RWPE1 (cell line): Measurements from ENCODE around the gene IL6R.

Experiments used
- CTCF ChIA-PET: fragments of 350-600 bp; sonication (Branson Sonifier 250); formaldehyde crosslinking; extraction: SDS; loops from one replicate; lab custom pipeline; 2021; lab: Yijun Ruan, JAX
- POLR2A ChIA-PET: fragments of 400-600 bp; formaldehyde crosslinking; extraction: SDS; loops from one replicate; lab custom pipeline; 2020; ENCODE audit warnings: antibody characterized with exemption; ENCODE audit not compliant: low non-redundant PET; lab: Yijun Ruan, JAX
- DNase-seq: peaks from one replicate; pipeline ENCODE4 v3.0.0; 2012; ENCODE audit warnings: low spot score
- H3K27ac ChIP-seq: fragments of 450-650 bp; 2 replicates; pipeline ENCODE4 v1.5.1; 2017
- TF ChIP-seq, protein P1 (sequence below): fragments of 450-650 bp; conservative IDR thresholded peaks from 2 replicates; pipeline ENCODE4 v1.5.1; 2017; ENCODE audit warnings: low read depth, mild to moderate bottlenecking

The IL6R gene

DNA sequence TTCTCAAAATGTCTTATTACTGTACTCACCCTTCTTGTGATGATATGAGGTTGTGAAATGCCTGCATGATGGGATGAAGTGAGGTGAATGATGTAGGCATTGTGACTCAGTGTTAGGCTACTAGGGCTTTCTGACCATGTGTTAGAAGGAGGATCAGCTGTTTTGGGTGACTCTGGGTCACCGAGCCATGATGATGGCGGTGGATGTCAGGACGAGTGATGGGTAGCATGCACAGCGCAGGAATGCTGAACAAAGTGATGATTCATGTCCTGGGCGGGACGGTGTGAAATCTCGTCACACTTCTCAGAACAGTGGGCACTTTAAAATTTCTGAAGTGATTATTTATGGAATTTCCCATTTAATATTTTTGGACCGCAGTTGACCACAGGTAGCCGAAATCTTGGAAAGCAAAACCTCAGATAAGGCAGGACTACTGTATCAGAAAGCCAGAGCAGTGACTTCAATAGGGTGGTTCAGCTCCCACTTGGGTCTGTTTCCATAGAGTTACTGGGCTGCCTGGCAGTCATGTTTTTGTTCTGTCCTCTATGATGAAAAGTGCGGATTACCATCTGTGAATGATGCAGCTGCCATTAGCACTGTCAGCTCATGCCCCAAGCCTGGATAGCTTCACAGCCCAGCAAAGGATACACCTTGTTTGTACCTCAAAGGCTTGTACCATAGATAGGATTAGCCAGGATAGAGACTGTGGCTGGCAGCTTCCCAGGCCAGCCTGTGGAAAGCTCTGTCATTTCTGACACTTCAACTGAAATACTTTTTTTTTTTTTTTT, 26.6 kb downstream of the IL6R start:
- CTCF ChIA-PET: no interaction called here
- DNase-seq: peak; percentile 75
- POLR2A ChIA-PET: interaction anchor here (0.6 kb wide), 2 partner anchors 13 to 422 kb away, joined by 3 read pairs; no protein-coding TSS in a partner anchor
- TF ChIP-seq, protein P1, sequence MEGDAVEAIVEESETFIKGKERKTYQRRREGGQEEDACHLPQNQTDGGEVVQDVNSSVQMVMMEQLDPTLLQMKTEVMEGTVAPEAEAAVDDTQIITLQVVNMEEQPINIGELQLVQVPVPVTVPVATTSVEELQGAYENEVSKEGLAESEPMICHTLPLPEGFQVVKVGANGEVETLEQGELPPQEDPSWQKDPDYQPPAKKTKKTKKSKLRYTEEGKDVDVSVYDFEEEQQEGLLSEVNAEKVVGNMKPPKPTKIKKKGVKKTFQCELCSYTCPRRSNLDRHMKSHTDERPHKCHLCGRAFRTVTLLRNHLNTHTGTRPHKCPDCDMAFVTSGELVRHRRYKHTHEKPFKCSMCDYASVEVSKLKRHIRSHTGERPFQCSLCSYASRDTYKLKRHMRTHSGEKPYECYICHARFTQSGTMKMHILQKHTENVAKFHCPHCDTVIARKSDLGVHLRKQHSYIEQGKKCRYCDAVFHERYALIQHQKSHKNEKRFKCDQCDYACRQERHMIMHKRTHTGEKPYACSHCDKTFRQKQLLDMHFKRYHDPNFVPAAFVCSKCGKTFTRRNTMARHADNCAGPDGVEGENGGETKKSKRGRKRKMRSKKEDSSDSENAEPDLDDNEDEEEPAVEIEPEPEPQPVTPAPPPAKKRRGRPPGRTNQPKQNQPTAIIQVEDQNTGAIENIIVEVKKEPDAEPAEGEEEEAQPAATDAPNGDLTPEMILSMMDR: no peak
- peak overlapping the region; percentile 90 for H3K27ac ChIP-seq

DNA sequence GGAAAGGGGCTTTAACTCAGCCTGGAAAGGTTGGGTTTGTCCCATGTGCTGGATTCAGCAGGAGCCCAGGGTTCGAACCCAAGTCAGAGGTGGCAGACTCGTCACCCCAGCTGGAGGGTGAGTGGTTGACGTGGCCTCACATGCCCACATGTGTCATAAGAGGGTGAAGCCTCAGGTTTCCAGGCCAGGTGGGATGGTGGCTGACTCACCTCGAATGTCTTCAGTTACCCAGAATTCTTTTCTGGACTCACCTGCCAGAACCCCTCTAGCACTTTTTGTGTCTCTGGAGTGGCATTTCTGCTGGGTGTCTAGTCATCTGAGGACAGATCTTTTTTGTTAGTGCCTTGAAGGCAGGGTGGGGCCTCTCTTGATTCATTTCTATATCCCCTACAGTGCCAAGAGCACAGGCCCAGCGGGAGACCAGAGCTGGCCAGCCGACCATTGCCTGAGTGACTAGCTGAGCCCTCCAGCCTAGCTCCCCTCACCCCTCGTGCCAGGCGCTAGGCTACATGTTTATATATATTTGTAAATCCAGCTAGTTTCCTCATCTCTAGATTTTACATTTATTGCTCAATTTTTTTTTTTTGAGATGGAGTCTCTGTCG, 28.1 kb downstream of the IL6R start:
- DNase-seq: peak; percentile 87
- CTCF ChIA-PET: no interaction called here
- POLR2A ChIA-PET: no interaction called here
- TF ChIP-seq, protein P1: no peak
- H3K27ac ChIP-seq: peak overlapping the region; percentile 90

- peak overlapping the region; percentile 90 for H3K27ac ChIP-seq
- ChIA-PET POLR2A (no interaction called here), CTCF (no interaction called here)
- DNase-seq: no peak
- TF ChIP-seq, protein P1: no peak
Observed at GRCh38 chr1:154434346-154435085, 29.4 kb downstream of the IL6R start.

DNA sequence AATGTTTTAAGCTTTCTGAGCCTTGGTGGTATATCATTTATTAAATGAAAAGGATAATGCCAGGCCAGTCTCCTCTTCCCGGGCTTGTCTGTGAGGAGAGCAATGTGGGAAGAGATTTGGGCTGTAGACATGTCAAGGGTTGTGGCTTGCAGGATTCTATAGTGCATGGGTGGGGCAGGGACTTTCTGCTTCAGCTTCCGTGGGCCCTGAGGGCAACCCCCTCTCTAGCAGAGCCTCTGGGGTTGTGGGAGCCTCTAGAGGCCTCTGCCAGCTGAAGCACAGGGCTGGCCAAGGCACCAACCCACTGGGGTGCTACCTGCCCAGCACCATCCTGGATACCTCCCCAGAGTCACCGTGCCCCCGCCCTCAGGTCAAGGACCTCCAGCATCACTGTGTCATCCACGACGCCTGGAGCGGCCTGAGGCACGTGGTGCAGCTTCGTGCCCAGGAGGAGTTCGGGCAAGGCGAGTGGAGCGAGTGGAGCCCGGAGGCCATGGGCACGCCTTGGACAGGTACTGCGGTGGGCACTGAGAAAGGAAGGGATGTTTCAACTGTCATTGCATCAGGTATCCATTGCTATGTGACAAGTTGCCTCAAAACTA, 30.6 kb downstream of the IL6R start:
- H3K27ac ChIP-seq: peak overlapping the region; percentile 63
- TF ChIP-seq, protein P1: no peak
- CTCF ChIA-PET: no interaction called here
- POLR2A ChIA-PET: no interaction called here
- no peak for DNase-seq

DNA sequence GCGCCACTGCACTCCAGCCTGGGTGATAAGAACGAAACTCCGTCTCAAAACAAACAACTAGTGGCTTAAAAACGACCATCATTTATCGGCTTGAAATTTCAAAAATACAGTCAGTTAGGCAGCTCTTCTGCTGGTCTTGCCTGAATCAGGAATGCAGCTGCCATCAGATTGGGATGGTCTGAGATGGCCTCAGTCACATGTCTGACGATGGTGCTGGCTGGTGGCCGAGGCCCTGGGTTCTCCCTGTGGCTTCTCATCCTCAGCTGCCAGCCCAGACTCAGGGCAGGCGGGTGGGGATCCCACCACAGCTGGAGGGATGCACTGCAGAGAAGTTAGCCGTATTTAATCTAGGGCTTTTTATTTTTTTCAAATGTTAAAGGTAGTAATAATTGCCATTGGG, 31.3 kb downstream of the IL6R start:
- ChIA-PET CTCF (no interaction called here), POLR2A (no interaction called here)

More for the DNA sequence above, 31.3 kb downstream of the IL6R start:
- TF ChIP-seq, protein P1: no peak
- peak overlapping the region; percentile 63 for H3K27ac ChIP-seq
- no peak for DNase-seq
